Measurements from ENCODE around the gene MALRD1.

Gene MALRD1

GRCh38 chr10:19453967-19454366, 405.4 kb downstream of the MALRD1 start:
- no peak for TF ChIP-seq CTCF (IDR thresholded peaks at IDR 0.05; ENCODE audit: extremely low read depth, missing control alignments)
- no peak for DNase-seq (ENCODE audit: low spot score)

- no peak for TF ChIP-seq CTCF (IDR thresholded peaks at IDR 0.05; ENCODE audit: extremely low read depth, missing control alignments)
Observed at GRCh38 chr10:19461588-19461987, 413.0 kb downstream of the MALRD1 start.

GRCh38 chr10:19466709-19467108, 418.1 kb downstream of the MALRD1 start:
- no peak for TF ChIP-seq CTCF (IDR thresholded peaks at IDR 0.05; ENCODE audit: extremely low read depth, missing control alignments)
- DNase-seq (ENCODE audit: low spot score): no peak

More at GRCh38 chr10:19461588-19461987, 413.0 kb downstream of the MALRD1 start:
- DNase-seq (ENCODE audit: low spot score): no peak

- no peak for DNase-seq (ENCODE audit: low spot score)
- TF ChIP-seq CTCF (IDR thresholded peaks at IDR 0.05; ENCODE audit: extremely low read depth, missing control alignments): no peak
Observed at GRCh38 chr10:19468413-19468812, 419.8 kb downstream of the MALRD1 start.

GRCh38 chr10:19469521-19469920, 420.9 kb downstream of the MALRD1 start:
- no peak for TF ChIP-seq CTCF (IDR thresholded peaks at IDR 0.05; ENCODE audit: extremely low read depth, missing control alignments)
- no peak for DNase-seq (ENCODE audit: low spot score)

GRCh38 chr10:19479854-19480253, 431.3 kb downstream of the MALRD1 start:
- DNase-seq (ENCODE audit: low spot score): no peak
- no peak for TF ChIP-seq CTCF (IDR thresholded peaks at IDR 0.05; ENCODE audit: extremely low read depth, missing control alignments)

GRCh38 chr10:19480353-19480752, 431.8 kb downstream of the MALRD1 start:
- no peak for DNase-seq (ENCODE audit: low spot score)
- TF ChIP-seq CTCF (IDR thresholded peaks at IDR 0.05; ENCODE audit: extremely low read depth, missing control alignments): no peak
